A673 (cell line): ENCODE data around the gene BCL2.

Experiments
- CTCF ChIP-seq: fragments of 300-800, 200-600 bp; sonication (generic); conservative IDR thresholded peaks from 2 replicates; pipeline ENCODE4 v1.5.1; 2017; ENCODE audit warnings: low read depth, mild to moderate bottlenecking, antibody characterized with exemption, low read length, moderate library complexity, mixed read lengths
- EZH2 ChIP-seq: fragments of 200-600 bp; sonication (generic); IDR thresholded peaks from 2 replicates; pipeline ENCODE4 v1.6.1; 2017; ENCODE audit warnings: borderline replicate concordance, low read depth, mild to moderate bottlenecking, mixed read lengths, antibody characterized with exemption, low read length; ENCODE audit not compliant: poor library complexity, severe bottlenecking

- TF ChIP-seq CTCF (no peak), EZH2 (no peak)
Measured at GRCh38 chr18:63271148-63271547, 48.4 kb downstream of the BCL2 start.
